NCI-H345 treated with DMSO at 0.1 percent for 48 hours (cell line): Measurements from ENCODE around the gene THEM5.

Experiments used
- DNase-seq: peaks from one replicate; lab custom pipeline; 2025; ENCODE audit not compliant: unreplicated experiment; lab: John Stamatoyannopoulos, UW

Gene THEM5

GRCh38 chr1:151841141-151841540, 12.4 kb downstream of the THEM5 start:
- no peak for DNase-seq

- DNase-seq = no peak
Measured at GRCh38 chr1:151840421-151840820, 13.1 kb downstream of the THEM5 start.

- DNase-seq = no peak
Measured at GRCh38 chr1:151839457-151840403, 13.8 kb downstream of the THEM5 start, which contains the start of gene C2CD4D. TSS of gene C2CD4D (minus strand) at chr1:151839820. CDS start at chr1:151838989, 831 bp downstream.

GRCh38 chr1:151839082-151839412, 14.5 kb downstream of the THEM5 start:
- no peak for DNase-seq

DNA sequence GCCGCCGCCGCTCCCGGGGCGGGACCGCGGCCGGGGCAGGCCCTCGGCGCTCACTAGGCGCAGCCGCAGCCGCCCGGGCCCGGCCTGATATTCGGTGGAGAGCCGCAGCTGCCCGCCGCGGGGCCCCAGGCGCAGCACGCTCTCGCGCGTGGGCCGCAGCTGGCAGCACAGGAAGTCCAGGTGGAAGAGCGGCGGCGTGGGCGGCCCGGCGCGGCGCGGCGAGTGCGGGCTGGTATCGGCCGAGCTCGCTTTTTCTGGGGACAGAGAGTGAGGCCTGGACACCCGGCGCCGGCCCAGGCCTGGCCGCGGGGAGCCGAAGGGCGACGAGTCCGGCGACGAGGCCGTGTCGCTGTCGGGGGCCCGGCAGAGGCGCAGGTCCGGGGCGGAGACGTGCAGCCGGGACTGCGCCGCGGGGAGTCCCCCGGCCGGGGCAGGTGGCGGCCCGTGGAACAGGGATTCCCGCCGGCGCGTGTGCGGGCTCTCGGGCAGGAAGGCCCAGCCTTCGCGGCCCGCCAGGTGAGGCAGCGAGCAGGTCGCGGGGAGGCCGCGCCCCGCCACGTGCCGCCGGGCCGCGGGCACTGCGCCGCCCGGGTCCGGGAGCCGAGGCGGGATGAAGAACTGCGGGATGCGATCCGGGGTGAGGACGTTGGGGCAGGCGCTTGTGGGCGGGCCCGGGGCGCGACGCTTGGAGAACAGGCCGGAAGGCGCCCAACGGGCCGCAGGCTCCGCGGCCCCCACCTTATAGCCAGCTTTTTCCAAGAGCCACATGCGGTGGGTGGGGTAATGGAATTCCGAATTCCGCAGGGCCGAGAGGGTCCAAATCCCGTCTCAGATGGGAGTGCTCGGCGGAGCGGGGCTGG, 15.1 kb downstream of the THEM5 start:
- DNase-seq = no peak

DNA sequence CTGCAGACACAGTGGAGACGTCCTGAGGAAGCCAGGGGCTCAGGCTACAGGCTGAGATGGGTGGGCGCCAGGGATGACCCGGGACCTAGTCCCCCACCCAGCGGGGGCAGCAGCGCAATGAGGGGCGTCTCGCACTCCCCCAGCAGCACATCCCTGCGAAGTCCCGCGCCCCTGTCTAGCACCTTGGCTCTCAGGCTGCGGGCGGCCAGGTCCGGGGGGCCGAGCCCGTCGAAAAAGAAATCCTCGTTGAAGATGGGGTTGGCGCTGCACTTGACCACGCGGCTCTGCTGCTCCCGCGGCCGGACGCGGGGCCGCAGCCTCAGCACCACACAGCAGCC, 15.7 kb downstream of the THEM5 start:
- DNase-seq = no peak

DNA sequence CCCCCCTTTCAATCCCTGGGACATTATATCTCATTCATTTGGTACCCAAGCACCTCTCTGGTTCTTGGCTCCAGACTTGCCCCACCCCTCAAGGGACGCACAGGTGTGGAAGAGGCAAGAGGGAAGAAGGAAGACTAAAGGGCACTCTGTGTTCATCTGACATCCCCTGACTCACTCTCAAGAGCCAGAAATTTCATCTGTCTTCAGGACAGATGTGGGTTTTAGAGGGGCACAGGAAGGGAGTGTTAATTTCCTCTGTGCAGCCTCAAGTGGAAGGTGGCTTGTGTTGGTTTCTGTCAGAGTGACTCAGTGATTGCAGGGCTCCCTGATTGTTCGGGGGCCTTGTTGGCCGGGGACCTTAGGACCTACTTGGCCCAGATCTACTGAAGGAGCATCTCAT, 16.3 kb downstream of the THEM5 start:
- DNase-seq = no peak

DNA sequence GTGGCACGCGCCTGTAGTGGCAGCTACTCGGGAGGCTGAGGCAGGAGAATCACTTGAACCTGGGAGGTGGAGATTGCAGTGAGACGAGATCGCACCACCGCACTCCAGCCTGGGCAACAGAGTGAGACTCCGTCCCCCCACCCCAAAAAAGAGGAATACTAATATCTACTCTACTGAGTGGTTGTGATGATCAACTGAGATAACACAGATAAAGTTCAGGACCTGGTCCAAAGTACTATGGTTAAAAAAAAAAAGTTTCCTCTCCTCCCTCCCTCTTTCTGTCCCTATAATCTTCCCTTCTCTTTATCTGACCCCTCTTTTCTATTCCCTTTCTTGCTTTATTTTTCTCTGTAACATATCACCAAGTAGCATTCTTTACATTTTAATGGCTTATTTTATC, 17.9 kb downstream of the THEM5 start:
- no peak for DNase-seq

GRCh38 chr1:151834239-151834638, 19.3 kb downstream of the THEM5 start:
- DNase-seq = no peak

- no peak for DNase-seq
Measured at GRCh38 chr1:151833172-151833900, 20.2 kb downstream of the THEM5 start.

DNA sequence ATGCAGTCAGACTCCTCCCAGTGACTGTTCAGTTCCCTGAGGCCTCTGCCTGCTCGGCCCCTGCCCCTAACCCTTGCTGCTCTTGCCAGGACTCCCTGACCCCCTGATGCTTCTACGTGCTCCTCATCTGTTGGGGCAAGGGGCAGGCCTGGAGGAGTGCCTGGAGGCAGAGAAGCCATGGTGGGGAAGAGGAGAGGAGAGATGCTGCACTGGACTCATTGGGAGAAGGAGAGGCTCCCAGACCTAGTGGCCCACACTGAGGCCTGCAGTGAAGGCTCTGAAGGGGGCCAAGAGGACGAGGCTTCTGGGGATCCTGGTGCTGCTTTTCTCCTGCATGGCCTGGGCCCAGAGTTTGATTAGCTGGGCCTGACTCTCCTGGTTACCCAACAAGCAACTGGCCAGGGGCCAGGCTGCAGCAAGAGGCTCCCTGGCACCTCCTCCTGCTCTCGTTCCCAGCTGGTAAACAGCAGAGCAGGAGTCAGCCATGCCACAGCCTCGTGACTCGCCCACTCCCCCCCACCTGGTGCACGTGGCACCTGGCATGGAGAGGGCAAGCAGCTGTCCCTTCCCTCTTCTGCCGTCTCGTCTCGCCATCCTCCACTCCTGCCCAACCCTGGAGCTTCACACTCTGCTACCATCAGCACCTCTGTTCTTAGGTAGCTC, 21.1 kb downstream of the THEM5 start:
- DNase-seq = no peak

GRCh38 chr1:151831605-151832004, 21.9 kb downstream of the THEM5 start, which contains the start of gene RORC:
TSS of gene RORC (minus strand) at chr1:151831802. CDS start at chr1:151831764, 38 bp downstream.
- DNase-seq = no peak

DNA sequence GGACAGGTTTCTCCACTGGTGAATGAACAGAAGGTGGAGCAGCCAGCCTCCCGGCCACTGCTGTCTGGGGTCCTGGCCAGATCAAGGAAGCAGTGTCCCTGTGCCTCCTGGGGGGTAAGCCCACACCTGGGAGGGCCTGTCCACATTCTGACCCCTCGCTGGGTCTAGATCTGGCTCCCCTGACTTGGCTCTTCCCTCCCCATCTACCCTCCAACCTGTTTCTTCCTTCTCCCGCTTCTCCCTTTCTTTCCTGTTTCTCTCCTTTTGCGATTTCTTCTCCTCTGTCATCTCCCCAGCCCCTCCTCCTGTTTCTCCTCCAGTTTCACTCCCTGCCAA, 22.3 kb downstream of the THEM5 start:
- DNase-seq = no peak

DNA sequence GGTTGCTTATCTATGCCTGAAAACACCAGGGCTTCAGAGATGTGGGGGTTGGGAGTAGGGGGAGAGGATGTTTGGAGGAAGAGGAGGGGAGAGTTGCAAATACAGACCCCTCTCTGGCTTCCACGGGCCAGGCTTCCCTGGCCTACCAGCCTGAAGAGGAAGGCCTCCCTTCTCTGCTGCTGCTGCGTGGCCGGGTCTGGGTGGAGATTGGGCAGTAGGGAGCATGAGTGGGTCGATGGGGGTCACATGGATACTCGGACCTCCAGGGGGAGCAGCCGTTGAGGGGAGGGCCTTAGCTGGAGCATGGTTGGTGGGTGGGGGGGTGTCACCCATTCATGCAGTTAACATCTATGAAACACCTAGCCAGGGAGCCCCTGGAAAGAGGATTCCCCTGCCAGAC, 23.5 kb downstream of the THEM5 start:
- no peak for DNase-seq

DNA sequence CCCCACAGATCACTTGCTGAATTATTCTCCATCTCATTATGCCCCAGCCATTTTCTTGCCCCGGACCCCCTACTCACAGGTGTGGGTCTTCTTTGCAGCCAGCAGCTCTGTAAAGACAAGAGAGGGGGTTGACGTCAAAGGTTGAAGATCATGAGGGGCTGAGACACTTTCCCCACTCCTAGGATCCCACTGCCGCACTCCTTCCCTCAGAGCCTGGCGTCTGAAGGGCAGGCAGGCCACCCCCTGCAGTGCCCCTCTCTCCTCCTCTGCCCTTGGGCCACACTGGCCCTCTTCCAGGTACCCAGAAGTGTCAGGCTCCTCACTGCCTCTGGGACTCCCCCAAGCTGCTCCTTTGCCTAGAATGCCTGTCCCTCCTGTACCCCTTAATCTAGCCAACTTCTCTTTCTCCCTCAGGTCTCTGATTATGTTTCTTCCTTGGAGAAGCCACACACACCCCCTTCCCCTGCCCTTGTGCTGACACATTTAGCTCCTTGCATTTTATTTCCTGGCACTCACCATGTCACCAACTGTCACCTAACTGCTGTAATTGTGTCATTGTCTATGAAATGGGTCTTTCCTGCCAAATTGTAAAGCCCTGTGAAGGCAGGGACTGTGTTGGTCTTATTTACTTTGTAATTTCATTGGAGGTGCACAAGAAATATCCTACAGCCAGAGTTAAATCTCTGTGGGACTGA, 24.0 kb downstream of the THEM5 start:
- no peak for DNase-seq

DNA sequence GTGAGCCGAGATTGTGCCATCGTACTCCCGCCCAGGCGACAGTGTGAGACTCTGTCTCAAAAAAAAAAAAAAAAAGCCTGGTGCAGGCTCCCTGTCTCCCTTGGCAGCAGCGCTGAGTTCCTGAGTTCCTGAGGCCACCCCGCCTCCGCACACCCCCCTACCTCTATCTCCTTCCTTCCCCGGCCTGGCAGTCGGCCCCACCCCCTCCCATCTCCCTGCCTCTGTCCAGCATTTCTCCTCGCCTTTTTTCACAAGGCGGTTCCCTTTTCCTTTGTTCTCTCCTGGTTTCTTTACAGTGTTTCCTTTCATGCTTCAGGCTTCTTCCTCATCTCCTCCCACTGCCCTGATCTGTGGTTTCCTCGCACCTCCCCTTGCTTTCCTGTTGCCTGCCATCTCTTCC, 24.6 kb downstream of the THEM5 start:
- no peak for DNase-seq

DNA sequence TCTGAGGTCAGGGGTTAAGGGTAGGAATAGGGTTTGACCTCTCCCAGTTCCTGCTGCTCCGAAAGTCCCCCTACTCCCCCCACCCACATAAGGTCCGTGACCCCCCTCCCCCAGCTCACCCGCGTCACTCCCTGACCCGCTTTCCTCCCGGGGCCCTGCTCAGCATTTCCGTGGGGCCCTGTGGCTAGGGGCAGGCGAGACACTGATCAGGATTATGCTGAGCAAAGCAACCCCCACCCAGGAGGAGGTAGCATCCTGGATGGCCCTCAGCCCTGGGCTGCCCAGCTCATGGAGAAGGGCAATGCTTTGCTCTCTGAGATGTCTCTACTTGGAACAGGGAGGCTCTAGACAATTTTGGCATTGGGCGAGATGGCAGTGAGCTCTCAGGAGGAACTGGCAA, 25.7 kb downstream of the THEM5 start:
- no peak for DNase-seq

DNA sequence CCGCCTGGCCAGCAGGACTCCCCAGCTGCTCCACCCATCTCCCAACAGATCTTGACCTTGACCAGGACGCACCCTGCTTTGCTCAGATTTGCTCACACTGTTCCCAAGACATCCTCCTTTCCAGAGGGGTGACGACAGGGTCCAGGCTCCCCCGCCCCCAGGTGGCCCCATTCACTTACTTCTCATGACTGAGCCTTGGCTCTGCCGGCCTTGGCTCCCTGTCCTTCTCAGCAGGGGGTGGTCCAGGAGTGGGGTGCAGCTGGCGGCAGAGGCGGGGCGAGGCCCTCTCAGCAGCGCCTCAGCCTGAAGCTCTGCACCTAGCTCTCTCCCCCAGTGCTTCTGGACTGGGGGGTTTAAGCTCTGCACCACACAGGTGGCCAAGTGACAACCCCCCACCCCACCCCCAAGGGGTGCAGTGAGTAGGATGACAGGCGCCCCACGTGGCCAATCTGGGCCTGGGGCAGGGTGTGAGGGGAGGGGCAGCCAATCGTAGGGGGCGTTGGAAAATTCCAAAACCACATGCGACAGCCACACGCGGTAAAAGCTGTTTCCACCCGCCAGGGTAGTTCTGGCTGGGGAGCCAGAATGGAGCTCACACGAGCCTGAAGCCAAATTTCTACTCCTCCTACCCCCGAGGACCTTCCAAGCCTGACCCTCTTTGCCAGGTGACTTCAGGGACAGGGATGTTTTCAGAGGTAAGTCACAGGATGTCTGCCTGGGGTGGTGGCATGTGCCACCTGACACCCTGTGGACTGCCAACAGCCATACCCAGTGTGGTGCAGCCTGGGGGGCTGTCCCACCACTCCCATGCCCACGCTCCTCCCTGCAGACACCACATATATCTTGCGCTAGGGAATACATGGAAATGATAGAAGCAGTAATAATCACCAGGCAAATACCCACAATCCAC, 27.5 kb downstream of the THEM5 start:
- no peak for DNase-seq

DNA sequence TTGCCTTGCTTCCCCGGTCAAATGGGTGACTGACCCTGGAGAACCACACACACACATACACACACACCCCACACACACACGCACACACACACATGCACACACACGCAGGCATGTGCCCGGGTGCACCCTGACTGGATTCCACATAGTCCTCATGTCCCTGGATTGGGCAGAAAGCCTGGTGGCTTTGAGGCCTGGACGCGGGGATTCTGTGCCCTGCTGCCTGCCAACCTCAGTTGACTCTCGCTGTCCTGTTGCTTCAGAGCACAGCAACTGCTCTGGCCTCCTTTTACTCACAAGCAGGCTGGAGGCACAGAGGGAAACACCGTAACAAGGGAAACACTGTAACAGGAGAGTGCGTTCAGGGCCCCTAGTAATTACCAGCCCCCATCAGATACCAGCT, 28.3 kb downstream of the THEM5 start:
- no peak for DNase-seq
